ENCODE measurements around the gene GRAMD2A.

GRAMD2A gene

GRCh38 chr15:72217216-72217615, 19.6 kb upstream of the GRAMD2A start:
- DNase-seq (ENCODE audit: low read depth, low spot score): no peak

DNA sequence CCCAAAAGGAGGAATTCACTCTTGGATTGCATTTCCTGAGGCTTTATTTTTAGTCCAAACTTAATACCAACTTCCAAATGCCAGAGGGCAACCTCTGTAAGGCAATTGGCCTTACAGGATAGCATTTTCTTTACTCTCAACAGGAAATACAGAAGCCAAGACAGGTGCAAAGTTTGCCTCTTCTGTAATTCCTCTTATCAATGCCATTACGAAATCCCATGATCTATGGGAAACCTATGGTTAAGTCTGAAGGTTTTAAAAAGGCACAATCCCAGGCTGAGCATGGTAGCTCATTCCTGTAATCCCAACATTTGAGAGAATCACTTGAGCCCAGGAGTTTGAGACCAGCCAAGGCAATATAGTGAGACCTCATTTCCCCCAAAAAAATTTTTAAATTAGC, 18.5 kb upstream of the GRAMD2A start:
- DNase-seq (ENCODE audit: low read depth, low spot score): no peak

DNA sequence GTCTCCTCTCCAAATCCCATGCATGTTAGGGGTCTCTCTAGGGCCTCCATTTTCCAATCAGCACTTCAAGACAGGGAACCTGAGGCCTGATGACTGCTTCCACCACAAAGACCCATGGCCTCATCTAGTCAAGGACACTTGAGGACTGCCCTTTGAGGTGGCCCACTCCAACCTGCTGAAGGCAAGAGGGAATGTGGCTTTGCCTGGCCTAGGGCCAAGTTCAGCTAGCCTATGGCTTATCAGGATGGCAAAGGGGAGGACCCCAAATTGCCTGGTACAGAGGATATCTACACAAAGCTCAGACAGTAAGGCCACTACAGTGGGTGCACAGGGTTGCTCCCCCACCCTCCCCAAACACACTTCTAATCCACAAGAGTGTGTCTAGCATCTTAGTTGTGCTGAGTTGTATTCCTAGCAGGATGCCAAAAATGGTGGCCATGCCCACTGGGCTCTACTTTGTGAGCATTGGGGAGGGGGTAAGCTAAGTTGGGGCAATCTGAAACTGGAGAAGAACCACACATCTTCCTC, 10.0 kb upstream of the GRAMD2A start:
- no peak for DNase-seq (ENCODE audit: low read depth, low spot score)

- DNase-seq (ENCODE audit: low read depth, low spot score): no peak
Measured at GRCh38 chr15:72206677-72207000, 9.1 kb upstream of the GRAMD2A start.

- DNase-seq (ENCODE audit: low read depth, low spot score): no peak
Measured at GRCh38 chr15:72205896-72206676, 8.5 kb upstream of the GRAMD2A start.

- no peak for DNase-seq (ENCODE audit: low read depth, low spot score)
Measured at GRCh38 chr15:72205273-72205672, 7.7 kb upstream of the GRAMD2A start.

GRCh38 chr15:72203507-72203837, 5.9 kb upstream of the GRAMD2A start:
- DNase-seq (ENCODE audit: low read depth, low spot score): no peak

- no peak for DNase-seq (ENCODE audit: low read depth, low spot score)
Measured at GRCh38 chr15:72202801-72203506, 5.4 kb upstream of the GRAMD2A start.

DNA sequence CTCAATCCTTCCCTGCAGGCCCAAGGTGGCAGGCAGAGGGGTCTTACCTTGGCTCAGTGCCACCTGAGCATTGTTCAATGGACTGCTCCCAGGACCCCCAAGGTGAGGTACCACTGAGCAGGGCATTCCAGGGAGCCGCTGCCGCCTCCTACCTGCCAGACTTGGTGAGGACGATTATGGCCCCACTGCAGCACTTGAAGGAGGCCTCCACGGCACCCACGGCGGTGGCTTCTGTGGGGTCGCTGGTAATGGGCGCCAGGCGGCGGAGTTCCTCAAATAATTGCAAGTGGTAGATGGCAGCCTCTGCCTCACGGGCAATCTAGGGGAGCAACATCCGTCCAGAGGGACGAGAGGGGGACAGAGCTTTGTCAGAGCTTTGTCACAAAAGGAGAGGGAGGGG, 4.7 kb upstream of the GRAMD2A start:
- no peak for DNase-seq (ENCODE audit: low read depth, low spot score)

DNA sequence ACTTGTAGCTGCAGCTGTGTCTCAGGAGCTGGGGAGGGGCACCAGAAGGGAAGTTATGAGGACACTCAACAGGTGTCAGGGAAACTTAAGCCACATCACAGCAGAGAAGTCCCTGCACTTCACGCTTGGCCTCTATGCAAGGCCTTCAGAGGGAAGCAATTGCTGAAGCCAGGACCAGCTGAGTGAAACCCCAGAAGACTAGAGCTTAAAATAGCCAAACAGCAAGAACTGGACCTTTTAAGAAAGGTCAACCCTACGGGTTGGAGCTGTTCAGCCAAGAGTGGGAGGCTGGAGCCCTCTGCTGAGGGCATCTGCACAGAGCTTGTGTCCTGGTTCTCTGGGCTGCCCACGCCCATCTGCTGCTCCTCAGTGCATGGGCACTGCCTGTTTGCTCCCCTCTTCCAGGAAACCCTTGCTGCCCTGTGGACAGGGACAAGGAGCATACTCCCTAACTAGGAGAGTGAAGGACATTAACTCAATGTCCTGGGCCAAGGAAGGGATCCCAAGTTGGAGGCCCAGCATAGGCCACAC, 3.9 kb upstream of the GRAMD2A start:
- DNase-seq (ENCODE audit: low read depth, low spot score): no peak

DNA sequence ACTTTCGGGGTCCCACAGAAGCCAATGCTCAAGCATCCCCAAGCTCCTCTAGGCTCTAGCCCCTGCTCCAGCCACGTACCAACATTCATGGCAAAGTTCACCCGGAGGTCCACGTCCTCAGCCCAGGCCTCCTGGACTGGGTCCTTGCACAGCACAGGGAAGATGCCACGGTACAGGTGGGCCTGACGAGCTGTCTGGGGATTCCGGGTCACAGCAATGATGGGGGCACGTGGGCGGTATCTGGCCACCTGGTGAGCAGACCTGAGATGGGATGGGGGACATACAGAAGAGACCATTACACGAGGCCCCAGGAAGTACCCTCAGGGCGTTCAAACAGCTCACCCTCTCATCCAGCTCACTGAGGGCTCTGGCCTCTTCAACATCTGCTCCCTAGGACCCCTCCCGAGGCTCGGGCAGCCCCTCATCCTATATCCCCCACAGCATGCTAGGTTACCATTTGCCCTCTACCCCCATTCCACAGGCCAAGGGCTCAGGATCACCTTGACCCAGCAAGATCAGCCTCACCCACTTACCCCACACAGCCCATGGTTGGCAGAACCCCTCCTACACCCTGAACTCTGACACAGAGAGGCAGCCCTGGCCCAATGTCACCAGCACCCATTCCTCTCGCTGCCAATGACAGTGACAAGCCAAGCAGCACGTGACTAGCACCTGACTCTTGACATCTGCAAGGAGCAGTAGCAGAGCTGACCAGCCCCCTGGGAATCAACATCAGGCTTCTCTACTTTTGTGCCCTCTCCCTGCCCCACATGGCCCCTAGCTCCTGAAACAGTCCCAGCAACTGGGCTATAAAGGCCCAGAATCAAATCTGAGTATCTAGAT, 3.0 kb upstream of the GRAMD2A start:
- no peak for DNase-seq (ENCODE audit: low read depth, low spot score)

DNA sequence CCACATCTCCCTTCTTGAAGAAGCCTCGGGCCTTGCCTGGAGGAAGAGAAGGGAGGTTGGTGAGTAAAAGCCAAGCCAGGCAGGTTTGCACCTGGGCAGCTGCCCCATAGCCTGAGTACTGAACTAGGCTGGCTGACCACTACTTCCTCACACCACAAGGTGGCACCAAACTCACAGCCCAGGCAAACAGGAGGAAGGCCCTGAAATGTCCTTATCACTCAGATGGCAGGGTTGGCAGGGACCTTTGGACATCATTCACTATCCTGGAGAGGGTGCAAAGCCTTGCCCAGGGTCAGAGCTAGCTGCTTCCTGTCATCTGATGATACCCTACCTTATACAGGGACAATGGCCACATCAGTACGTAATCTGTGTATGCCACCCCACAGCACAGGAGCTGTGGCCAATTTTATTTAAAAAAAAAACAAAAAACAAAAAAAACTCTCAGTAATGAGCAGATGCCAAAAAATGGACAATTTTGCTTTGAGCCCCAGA, 2.2 kb upstream of the GRAMD2A start:
- no peak for DNase-seq (ENCODE audit: low read depth, low spot score)

DNA sequence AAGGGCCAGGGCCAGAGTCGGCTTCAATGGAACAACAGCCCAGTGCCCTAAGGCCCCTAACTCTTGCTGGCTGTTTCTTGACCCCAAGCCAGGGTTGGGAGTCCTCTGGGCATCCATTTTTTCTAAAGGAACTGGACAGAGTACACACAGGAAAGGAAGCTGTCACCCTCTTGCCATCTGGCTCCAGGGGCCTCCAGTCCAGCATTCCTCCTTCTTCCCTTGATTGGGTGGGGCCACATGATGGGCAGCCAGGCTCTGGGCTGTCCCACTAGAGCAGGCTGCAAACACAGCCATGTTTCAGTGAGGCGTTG, 1.6 kb upstream of the GRAMD2A start:
- no peak for DNase-seq (ENCODE audit: low read depth, low spot score)

DNA sequence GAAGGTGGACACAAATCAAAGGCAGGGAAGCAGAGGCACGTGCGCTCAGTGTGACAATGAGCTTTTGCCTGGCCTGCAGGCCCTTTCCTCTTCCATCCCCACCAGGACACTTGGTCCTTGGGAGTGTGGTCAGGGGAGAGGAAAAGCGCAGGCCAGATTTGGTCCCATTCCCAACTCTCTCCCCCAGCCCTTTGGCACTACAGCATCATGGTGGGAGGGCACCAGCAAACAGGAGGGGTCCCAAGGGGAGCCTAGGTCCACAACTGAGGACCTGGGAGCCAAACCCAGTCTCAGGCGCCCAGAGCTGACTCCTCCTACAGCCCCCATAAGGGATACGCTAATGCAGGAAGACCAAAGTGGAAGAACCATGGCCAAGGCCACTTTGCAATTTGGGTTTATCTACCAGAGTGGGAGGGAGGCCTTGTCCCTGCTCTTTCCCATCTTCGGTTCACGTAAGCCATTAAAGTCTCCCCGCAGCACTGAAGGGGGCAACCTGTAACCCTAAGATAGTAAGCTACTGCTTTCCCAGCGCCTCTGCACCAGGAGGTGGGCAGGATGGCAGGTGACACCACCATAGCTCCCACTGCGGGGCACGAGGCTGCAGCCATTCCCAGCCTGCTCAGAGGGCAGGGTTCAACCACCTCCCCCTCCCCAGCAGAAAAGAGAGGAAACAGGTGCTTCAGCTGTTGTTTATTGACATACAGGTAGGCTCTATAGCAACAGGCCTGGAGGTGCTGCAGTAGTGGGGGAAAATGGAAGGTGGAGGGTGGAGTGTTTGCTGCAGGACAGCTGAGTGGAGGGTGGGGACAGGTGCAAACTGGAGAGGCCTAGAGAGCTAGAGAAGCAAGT, 993 bp upstream of the GRAMD2A start:
- no peak for DNase-seq (ENCODE audit: low read depth, low spot score)

GRCh38 chr15:72197041-72197459, 537 bp downstream of the GRAMD2A start:
- DNase-seq (ENCODE audit: low read depth, low spot score): no peak

DNA sequence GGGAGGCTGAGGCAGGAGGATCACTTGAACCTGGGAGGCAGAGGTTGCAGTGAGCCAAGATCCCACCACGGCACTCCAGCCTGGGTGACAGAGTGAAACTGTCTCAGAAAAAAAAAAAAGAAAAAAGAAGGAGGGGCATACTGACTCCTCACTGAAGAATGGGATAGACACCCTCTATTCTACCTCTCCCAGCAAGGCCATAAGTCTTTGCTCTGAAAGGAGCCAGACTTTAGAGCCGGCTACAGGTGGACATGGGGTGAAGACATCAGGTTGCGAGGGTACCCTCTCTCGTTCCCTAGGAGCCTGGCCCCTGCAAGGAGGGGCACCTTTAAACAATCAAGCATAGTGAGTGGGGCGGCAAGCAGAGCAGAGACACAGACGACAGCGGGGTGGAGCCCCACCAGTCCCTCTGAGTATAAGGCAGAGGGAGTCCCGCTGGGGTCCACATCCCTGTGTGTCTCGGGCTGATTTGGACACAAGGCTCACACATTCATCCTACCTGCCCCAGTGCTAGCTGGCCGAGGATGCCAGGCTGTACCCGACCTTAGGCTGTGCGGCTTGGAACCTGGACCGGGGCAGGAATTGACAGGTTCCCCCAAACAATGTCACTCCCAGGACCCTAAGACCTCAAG, 1.1 kb downstream of the GRAMD2A start:
- no peak for DNase-seq (ENCODE audit: low read depth, low spot score)

- DNase-seq (ENCODE audit: low read depth, low spot score): no peak
Measured at GRCh38 chr15:72195101-72195511, 2.5 kb downstream of the GRAMD2A start.

GRCh38 chr15:72193836-72194396, 3.7 kb downstream of the GRAMD2A start:
- DNase-seq (ENCODE audit: low read depth, low spot score): no peak

- DNase-seq (ENCODE audit: low read depth, low spot score): no peak
Measured at GRCh38 chr15:72192416-72192815, 5.2 kb downstream of the GRAMD2A start.

- DNase-seq (ENCODE audit: low read depth, low spot score): no peak
Measured at GRCh38 chr15:72189250-72189902, 8.2 kb downstream of the GRAMD2A start.
